HUES6 (cell line): Measurements from ENCODE around the gene WHRN.
A peak's percentile ranks its signal among the peaks of the same experiment; 100 is the strongest.

Source experiments
- H3K27ac ChIP-seq: 2 replicates; pipeline ENCODE4 v1.7.0; 2013; ENCODE audit warnings: low read depth, mild to moderate bottlenecking, low read length, inconsistent platforms
- H3K27me3 ChIP-seq: 2 replicates; pipeline ENCODE4 v1.6.1; 2013; ENCODE audit warnings: low read length; ENCODE audit not compliant: control insufficient read depth, insufficient read depth
- H3K36me3 ChIP-seq: 2 replicates; pipeline ENCODE4 v1.6.1; 2013; ENCODE audit warnings: low read length; ENCODE audit not compliant: control insufficient read depth, insufficient read depth
- H3K4me1 ChIP-seq: 2 replicates; pipeline ENCODE4 v1.6.1; 2013; ENCODE audit warnings: low read length; ENCODE audit not compliant: control insufficient read depth, insufficient read depth
- H3K4me3 ChIP-seq: 2 replicates; pipeline ENCODE4 v1.5.1; 2013; ENCODE audit warnings: low read depth, low read length
- H3K9ac ChIP-seq: one replicate; pipeline ENCODE4 v1.6.1; 2013; ENCODE audit warnings: mild to moderate bottlenecking, low read length
- H3K9me3 ChIP-seq: 2 replicates; pipeline ENCODE4 v1.6.1; 2013; ENCODE audit warnings: low read depth, low read length; ENCODE audit not compliant: control insufficient read depth, insufficient read depth

Gene WHRN

GRCh38 chr9:114515528-114515927 is 10.3 kb upstream of the WHRN start:
- Histone ChIP-seq H3K9ac (no peak overlapping the region), H3K9me3 (no peaks in the 10 kb centered on the region), H3K27ac (no peak overlapping the region), H3K4me1 (no peaks in the 10 kb centered on the region; the same call in 1 of the 2 replicates), H3K36me3 (no peaks in the 10 kb centered on the region), H3K4me3 (no peak overlapping the region), H3K27me3 (peaks cover 7% of the 10 kb centered on the region)

- Histone ChIP-seq H3K4me1 (no peaks in the 10 kb centered on the region; the same call in 1 of the 2 replicates), H3K27me3 (peaks cover 6% of the 10 kb centered on the region), H3K4me3 (no peak overlapping the region), H3K9me3 (no peaks in the 10 kb centered on the region), H3K27ac (no peak overlapping the region), H3K9ac (no peak overlapping the region), H3K36me3 (no peaks in the 10 kb centered on the region)
These were observed 8.6 kb upstream of the WHRN start for GRCh38 chr9:114513959-114514267.

GRCh38 chr9:114513055-114513958 is 8.0 kb upstream of the WHRN start:
- no peaks in the 10 kb centered on the region for H3K9me3 ChIP-seq
- H3K4me1 ChIP-seq, result peaks cover 1% of the 10 kb centered on the region; the same call in 1 of the 2 replicates
- no peak overlapping the region for H3K27ac ChIP-seq
- H3K4me3 ChIP-seq, result no peak overlapping the region
- no peak overlapping the region for H3K9ac ChIP-seq
- H3K36me3 ChIP-seq, result no peaks in the 10 kb centered on the region
- peaks cover 6% of the 10 kb centered on the region for H3K27me3 ChIP-seq

DNA sequence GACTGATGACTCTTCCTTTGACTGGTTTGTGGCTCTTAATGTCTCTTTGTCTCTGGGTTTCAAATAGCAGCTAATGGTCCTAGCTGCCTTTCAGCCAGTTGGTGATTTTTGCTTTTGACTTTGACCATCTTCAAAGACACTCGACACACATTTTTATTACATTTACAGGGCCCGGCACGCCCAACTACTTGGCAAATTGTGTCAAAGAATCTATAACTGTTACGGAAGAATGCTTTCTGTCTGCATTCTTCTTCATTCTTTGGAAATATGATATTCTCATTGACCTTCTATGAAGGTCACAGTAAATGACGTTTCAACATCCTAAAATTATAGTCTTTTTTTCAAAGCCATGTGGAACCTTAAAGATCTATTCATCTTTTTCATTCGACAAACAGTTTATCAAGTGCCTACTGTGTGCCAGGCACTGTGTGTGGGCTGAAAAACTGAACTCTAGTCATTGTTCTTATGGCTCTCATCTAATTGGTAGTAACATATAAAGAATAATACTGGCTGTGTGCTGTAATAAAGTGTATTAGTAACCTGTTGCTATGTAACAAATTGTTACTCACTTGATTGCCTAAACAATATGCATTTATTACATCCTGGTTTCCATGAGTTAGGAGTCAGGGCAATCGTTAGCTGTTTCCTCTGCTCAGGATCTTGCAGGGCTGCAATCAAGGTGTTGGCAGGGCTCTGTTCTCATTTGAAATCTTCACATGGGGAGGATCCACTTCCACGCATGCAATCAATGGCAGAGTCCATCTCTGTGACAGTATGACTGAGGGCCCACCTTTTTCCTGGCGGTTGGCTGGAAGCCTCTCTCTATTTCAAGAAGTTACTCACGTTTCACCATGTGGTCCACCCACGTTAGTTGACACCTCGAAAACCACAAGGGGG is 7.0 kb upstream of the WHRN start:
- H3K27me3 ChIP-seq, result peaks cover 6% of the 10 kb centered on the region

GRCh38 chr9:114507726-114508125 is 2.5 kb upstream of the WHRN start:
- peaks cover 27% of the 10 kb centered on the region for H3K27me3 ChIP-seq
- H3K9me3 ChIP-seq, result no peaks in the 10 kb centered on the region
- H3K36me3 ChIP-seq, result no peaks in the 10 kb centered on the region
- H3K4me1 ChIP-seq, result peaks cover 22% of the 10 kb centered on the region
- H3K27ac ChIP-seq, result no peak overlapping the region
- H3K4me3 ChIP-seq, result no peak overlapping the region
- H3K9ac ChIP-seq, result no peak overlapping the region

More for the DNA sequence above, 7.0 kb upstream of the WHRN start:
- Histone ChIP-seq H3K27ac (no peak overlapping the region), H3K4me1 (peaks cover 9% of the 10 kb centered on the region; the same call in 1 of the 2 replicates), H3K9me3 (no peaks in the 10 kb centered on the region), H3K9ac (no peak overlapping the region), H3K4me3 (no peak overlapping the region), H3K36me3 (no peaks in the 10 kb centered on the region)

DNA sequence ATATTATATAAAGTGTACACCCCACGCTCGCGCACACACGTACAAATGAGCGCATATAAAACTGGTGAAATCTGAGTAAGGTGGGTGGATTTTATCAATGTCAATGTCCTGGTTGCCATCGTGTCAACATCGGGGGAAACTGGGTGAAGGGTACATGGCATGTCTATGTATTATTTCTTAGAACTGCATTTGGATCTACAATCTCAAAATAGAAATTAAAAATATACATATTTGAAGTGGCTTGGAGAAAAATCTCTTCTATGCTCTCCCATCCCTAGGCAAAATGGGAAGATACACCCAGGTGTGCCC is 763 bp upstream of the WHRN start:
- no peak overlapping the region for H3K27ac ChIP-seq
- peaks cover 37% of the 10 kb centered on the region for H3K4me1 ChIP-seq
- H3K36me3 ChIP-seq, result no peaks in the 10 kb centered on the region
- peaks cover 27% of the 10 kb centered on the region for H3K27me3 ChIP-seq
- H3K9ac ChIP-seq, result no peak overlapping the region
- H3K4me3 ChIP-seq, result peak overlapping the region; percentile 67
- no peaks in the 10 kb centered on the region for H3K9me3 ChIP-seq

GRCh38 chr9:114504341-114505186 is 709 bp downstream of the WHRN start:
- peak overlapping the region; percentile 67 for H3K4me3 ChIP-seq
- peaks cover 41% of the 10 kb centered on the region for H3K4me1 ChIP-seq
- peaks cover 23% of the 10 kb centered on the region for H3K27me3 ChIP-seq
- no peaks in the 10 kb centered on the region for H3K36me3 ChIP-seq
- no peaks in the 10 kb centered on the region for H3K9me3 ChIP-seq
- H3K27ac ChIP-seq, result no peak overlapping the region
- peak overlapping the region; percentile 32 for H3K9ac ChIP-seq

- H3K27me3 ChIP-seq, result peaks cover 21% of the 10 kb centered on the region
- H3K9ac ChIP-seq, result no peak overlapping the region
- no peaks in the 10 kb centered on the region for H3K36me3 ChIP-seq
- H3K4me3 ChIP-seq, result peak overlapping the region; percentile 67
- H3K27ac ChIP-seq, result no peak overlapping the region
- no peaks in the 10 kb centered on the region for H3K9me3 ChIP-seq
- H3K4me1 ChIP-seq, result peaks cover 41% of the 10 kb centered on the region
These were observed 1.5 kb downstream of the WHRN start for GRCh38 chr9:114503522-114504340.

- peaks cover 21% of the 10 kb centered on the region for H3K27me3 ChIP-seq
- H3K27ac ChIP-seq, result no peak overlapping the region
- H3K4me1 ChIP-seq, result peaks cover 37% of the 10 kb centered on the region
- H3K9me3 ChIP-seq, result no peaks in the 10 kb centered on the region
- no peak overlapping the region; the same call in 1 of the 2 replicates for H3K4me3 ChIP-seq
- H3K36me3 ChIP-seq, result no peaks in the 10 kb centered on the region
- no peak overlapping the region for H3K9ac ChIP-seq
These were observed 2.3 kb downstream of the WHRN start for GRCh38 chr9:114503009-114503408.
